Stimulated activated naive CD8-positive, alpha-beta T cell treated with anti-CD3 and anti-CD28 coated beads, Interleukin-15, Interleukin-2, amounts not matched to agents 100 U/mL and 50 U/mL, for 24 hours (primary cell): ENCODE results near the gene SERPINE1.
"Not testable (repeated sequence)": the region's sequence is repeated elsewhere in the genome, so short reads cannot be mapped to it uniquely, and the experiment has no call there.

Experiments
- ATAC-seq: fragments of 150-1000 bp; cut with Tn5 transposase; one replicate; pipeline ENCODE4 v1.10.0; 2021
- DNase-seq: peaks from one replicate; pipeline ENCODE4 v3.0.0; 2021

SERPINE1 gene

DNA sequence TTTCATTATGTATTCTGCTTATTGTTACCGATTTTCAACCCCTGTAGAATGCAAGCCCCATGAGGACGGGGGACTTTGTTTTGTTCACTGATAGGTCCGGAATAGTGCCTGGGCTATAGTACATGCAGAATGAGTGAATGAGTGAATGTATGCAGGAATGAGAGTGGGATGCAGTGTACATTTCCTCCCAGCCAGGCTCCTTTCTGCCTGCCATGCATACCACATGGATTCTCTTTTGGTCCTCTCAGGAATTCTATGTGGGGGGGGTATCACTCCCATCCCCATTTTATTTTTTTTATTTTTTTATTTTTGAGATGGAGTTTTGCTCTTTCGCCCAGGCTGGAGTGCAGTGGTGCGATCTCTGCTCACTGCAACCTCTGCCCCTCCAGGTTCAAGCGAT, 24.9 kb upstream of the SERPINE1 start:
- DNase-seq (no peak), ATAC-seq (no peak)

DNA sequence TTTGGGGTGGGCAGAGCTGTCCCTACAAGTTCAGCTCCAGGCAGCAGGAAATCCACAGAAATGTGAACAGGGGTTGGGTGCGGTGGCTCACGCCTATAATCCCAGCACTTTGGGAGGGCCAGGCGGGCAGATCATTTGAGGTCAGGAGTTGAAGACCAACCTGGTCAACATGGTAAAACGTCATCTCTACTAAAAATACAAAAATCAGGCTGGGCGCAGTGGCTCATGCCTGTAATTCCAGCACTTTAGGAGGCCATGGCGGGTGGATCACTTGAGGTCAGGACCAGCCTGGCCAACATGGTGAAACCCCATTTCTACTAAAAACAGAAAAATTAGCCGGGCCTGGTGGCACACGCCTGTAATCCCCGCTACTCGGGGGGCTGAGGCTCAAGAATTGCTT, 23.2 kb upstream of the SERPINE1 start:
- not testable (repeated sequence) for ATAC-seq, DNase-seq

- ATAC-seq (no peak), DNase-seq (no peak)
Measured at GRCh38 chr7:101104193-101104713, 22.7 kb upstream of the SERPINE1 start.

DNA sequence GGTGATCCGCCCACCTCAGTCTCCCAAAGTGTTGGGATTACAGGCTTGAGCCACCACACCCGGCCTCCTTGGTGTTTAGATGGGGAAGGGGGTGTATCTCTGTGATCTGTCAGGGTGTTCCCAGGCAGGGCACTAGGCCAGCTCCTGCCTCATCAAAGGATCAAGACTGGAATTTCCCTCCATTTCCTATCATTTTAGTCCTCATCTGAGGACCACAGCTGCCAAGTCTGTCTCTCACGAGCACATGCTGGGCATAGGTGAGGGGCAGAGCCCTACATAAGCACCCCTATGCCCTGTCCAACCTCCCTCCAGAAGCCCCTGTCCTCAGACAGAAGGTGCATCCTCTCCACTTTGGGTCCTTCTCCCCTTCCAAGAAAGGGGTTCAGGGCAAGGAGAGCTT, 22.1 kb upstream of the SERPINE1 start:
- ATAC-seq, result no peak
- no peak for DNase-seq

GRCh38 chr7:101105248-101105647, 21.7 kb upstream of the SERPINE1 start:
- not testable (repeated sequence) for DNase-seq, ATAC-seq

DNA sequence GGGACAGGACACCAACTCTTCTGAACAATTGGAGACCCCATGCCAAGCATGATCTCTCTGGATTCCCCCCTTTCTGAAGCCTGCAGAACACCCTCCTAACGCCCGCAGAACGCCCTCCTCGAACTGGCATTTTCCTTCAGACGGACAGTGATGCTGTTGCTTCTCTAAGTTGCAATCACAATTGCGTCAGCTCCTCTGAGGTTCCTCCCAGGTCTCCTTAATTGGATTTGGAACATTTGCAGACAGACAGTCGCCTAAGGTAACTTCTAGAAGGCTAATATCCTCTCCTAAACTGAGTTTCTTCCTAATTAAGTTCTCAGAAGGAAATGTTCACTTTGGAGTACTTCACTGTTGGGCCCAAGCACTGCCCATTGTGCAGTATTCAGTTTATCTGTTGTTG, 20.5 kb upstream of the SERPINE1 start:
- no peak for DNase-seq

GRCh38 chr7:101108330-101108857, 18.5 kb upstream of the SERPINE1 start:
- ATAC-seq (no peak), DNase-seq (no peak)

More for the DNA sequence above, 20.5 kb upstream of the SERPINE1 start:
- no peak for ATAC-seq

DNA sequence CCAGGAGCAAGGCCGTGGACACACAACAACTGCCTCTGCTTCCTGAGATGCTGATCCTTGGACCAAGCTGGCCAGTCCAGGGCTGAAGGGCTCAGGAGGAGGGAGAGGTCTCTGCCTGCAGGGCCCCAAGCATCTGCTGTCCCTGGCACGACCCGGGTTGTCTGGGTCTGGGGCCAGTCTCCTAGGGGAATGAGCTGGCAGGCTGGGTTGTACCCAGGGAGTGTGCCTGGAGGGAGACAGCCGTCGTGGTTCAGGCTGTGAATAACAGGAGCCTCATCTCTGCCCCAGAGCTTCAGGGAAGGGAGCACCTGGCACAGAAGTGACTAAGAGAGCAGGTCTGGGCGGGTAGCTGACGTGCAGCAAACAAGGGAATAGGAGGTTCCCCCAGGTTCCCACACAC, 17.9 kb upstream of the SERPINE1 start:
- ATAC-seq (no peak), DNase-seq (no peak)

DNA sequence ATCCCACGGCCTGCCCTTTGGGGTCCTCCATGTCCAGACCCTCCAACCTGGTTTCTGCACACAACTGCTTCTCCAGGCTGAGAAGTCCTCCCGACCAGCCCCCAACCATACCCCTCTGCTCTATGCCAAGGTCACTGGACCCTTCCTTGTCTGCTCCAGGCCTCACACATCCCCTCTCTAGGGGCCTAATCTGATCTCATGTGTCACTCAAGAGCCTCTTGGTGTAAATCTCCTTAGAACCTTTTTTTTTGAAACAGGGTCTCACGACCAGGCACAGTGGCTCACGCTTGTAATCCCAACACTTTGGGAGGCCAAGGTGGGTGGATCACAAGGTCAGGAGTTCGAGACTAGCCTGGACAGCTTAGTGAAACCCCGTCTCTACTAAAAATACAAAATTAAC, 17.5 kb upstream of the SERPINE1 start:
- ATAC-seq (no peak), DNase-seq (no peak)

- DNase-seq (no peak), ATAC-seq (no peak)
Measured at GRCh38 chr7:101111261-101111660, 15.6 kb upstream of the SERPINE1 start.

GRCh38 chr7:101112233-101112632, 14.7 kb upstream of the SERPINE1 start:
- DNase-seq (no peak), ATAC-seq (no peak)

GRCh38 chr7:101113140-101113539, 13.8 kb upstream of the SERPINE1 start:
- ATAC-seq, DNase-seq: not testable (repeated sequence)

GRCh38 chr7:101113836-101114235, 13.1 kb upstream of the SERPINE1 start:
- ATAC-seq, result no peak
- no peak for DNase-seq

- DNase-seq, result no peak
- no peak for ATAC-seq
Measured at GRCh38 chr7:101114492-101114891, 12.4 kb upstream of the SERPINE1 start.

GRCh38 chr7:101115215-101115614, 11.7 kb upstream of the SERPINE1 start:
- DNase-seq (no peak), ATAC-seq (no peak)

DNA sequence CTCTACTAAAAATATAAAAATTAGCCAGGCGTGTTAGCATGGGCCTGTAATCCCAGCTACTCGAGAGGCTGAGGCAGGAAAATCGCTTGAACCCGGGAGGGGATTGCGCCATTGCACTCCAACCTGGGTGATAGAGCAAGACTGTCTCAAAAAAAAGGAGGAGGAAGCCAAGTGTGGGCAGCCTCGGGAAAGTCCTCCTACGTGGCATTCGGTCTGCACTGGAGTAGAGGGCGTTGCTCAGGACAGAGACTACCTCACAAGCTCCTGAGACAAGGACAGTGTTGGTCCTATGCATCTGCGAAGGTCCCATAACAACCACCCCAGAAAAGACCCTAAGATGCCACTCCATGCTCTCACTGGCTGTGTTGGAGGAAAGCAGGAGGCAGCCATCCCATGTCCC, 10.0 kb upstream of the SERPINE1 start:
- ATAC-seq, result no peak

GRCh38 chr7:101118856-101119255, 8.0 kb upstream of the SERPINE1 start:
- ATAC-seq, result no peak
- DNase-seq, result no peak

More for the DNA sequence above, 10.0 kb upstream of the SERPINE1 start:
- DNase-seq, result no peak

- ATAC-seq, result no peak
- no peak for DNase-seq
Measured at GRCh38 chr7:101119876-101120275, 7.0 kb upstream of the SERPINE1 start.

GRCh38 chr7:101120315-101120714, 6.6 kb upstream of the SERPINE1 start:
- DNase-seq (no peak), ATAC-seq (no peak)

GRCh38 chr7:101121631-101121990, 5.3 kb upstream of the SERPINE1 start:
- DNase-seq, ATAC-seq: not testable (repeated sequence)

DNA sequence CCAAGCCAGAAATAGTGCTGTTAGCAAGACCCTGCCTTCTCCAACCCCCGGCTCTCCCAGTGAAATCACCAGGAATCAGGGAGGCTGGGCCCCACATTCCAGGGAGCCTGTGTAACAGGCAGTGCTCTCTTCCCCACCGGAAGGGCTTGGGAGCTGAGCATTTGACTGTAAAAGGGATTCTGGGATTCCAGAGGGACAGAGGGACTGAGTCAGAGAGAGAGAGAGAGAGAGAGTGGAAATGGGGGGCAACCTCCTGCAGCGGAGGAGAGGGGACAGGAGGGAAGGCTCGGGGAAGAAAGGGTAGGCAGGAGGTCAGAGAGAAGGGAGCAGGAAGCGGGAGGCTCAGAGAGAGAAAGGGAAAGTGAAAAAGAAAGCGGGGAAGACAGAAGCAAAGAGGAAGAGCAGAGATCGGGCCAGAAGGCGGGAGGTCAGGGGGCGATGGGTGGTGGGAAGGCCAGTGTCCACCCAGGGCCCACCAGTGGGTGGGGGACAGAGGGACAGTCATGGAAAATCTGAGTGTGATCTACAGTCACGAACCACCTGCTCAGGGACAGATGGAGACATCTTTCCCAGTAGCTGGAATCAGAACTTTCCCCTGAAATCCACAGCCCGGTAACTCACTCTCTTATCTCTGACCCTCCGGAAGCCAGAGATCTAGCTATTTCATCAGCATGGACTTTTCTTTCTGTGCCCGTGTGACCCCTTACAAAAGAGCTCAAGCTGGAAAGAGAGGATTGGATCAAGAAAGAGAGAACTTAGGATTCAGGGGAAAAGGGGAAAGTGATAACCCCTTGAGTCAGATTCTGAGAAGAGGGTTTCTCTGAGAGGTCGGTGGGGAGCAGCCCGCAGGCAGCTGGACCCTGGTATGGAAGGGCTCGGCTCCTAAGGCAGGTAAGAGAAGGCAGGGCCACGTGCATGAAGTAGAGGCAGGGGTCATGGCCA, 4.6 kb upstream of the SERPINE1 start:
- ATAC-seq, result no peak

GRCh38 chr7:101122933-101123702, 3.8 kb upstream of the SERPINE1 start:
- no peak for ATAC-seq
- no peak for DNase-seq

More for the DNA sequence above, 4.6 kb upstream of the SERPINE1 start:
- DNase-seq, result no peak

DNA sequence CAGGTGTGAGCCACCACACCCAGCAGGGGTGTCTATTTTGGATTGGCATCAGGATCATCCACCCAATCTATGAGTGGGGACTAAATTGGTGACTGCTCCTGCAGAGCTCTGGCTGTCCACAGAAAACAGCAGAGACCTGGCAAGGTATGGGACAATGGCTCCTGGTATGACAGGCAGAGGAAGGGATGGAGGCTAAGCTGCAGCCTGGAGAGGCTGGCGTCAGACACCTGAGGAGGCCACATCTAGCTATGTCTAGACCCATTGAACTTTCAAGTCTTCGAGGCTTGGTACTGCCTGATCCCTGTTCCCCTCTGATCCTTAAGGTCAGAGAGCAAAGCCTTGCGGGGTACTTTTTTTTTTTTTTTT, 3.2 kb upstream of the SERPINE1 start:
- DNase-seq, result no peak
- no peak for ATAC-seq
